SU-DHL-6 (cell line): ENCODE measurements around the gene LARP1B.

ENCODE experiments used
- EZH2phosphoT487 ChIP-seq: fragments of 200-600 bp; sonication (generic), shearing (Covaris generic); conservative IDR thresholded peaks from 2 replicates; pipeline ENCODE4 v1.6.1; 2018; ENCODE audit warnings: mild to moderate bottlenecking, antibody characterized with exemption, low read length, moderate library complexity, mixed read lengths
- TF ChIP-seq, protein P1 (sequence below): fragments of 200-600 bp; sonication (generic); IDR thresholded peaks from one replicate; pipeline ENCODE4 v1.5.1; 2017; ENCODE audit warnings: antibody characterized with exemption, mild to moderate bottlenecking, low read length, moderate library complexity; ENCODE audit not compliant: insufficient read depth, poor library complexity, severe bottlenecking

DNA sequence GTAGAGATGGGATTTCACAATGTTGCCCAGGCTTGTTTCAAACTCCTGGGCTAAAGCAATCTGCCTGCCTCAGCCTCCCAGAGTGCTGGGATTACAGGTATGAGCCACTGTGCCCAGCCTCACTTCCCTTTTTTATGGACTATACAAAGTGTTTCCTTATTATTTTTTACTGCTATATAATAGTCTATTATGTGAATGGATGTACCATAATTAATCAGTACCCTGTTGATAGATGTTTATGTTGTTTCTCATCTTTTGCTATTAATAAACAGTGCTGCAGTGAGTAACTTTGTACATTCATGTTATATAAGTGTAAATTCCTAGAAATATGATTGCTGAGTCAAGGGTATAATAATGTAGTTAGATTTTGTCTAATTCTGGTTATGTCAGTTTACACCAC, 35.8 kb upstream of the LARP1B start:
- TF ChIP-seq, protein P1, sequence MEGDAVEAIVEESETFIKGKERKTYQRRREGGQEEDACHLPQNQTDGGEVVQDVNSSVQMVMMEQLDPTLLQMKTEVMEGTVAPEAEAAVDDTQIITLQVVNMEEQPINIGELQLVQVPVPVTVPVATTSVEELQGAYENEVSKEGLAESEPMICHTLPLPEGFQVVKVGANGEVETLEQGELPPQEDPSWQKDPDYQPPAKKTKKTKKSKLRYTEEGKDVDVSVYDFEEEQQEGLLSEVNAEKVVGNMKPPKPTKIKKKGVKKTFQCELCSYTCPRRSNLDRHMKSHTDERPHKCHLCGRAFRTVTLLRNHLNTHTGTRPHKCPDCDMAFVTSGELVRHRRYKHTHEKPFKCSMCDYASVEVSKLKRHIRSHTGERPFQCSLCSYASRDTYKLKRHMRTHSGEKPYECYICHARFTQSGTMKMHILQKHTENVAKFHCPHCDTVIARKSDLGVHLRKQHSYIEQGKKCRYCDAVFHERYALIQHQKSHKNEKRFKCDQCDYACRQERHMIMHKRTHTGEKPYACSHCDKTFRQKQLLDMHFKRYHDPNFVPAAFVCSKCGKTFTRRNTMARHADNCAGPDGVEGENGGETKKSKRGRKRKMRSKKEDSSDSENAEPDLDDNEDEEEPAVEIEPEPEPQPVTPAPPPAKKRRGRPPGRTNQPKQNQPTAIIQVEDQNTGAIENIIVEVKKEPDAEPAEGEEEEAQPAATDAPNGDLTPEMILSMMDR, result no peak
- TF ChIP-seq EZH2phosphoT487, result no peak
